ENCODE data around the gene SV2C. TPM values are rescaled to one million over a fixed set of nuclear protein-coding genes. Genes with fewer than 3 reads are reported as not detected.

The SV2C gene
- total RNA-seq, 4 donors from 2014 or later = 0.16 to 2.6 (median 0.30) TPM

GRCh38 chr5:76166886-76167576, 83.8 kb downstream of the SV2C start:
- WGBS, 2 donors (ENCODE audit: low coverage in 1 of 2) = 59 to 61% methylated on average over 2 to 3 of the region's 3 CpGs
- no peaks in the 10 kb centered on the region for H3K27me3 ChIP-seq
- no peaks in the 10 kb centered on the region for H3K9me3 ChIP-seq
- H3K4me3 ChIP-seq = no peak overlapping the region
- TF ChIP-seq POLR2A (IDR thresholded peaks at IDR 0.05) = no peak
- no peak for TF ChIP-seq EP300 (IDR thresholded peaks at IDR 0.05; ENCODE audit: low read depth)
- no peak for TF ChIP-seq POLR2AphosphoS5 (IDR thresholded peaks at IDR 0.05)
- no peak for TF ChIP-seq CTCF (IDR thresholded peaks at IDR 0.05)
- no peak for DNase-seq
- H3K4me1 ChIP-seq = no peaks in the 10 kb centered on the region
- intact Hi-C loops (cut with DNase I; ENCODE audit: low total_unique reads) = no loop called here
- H3K27ac ChIP-seq = no peak overlapping the region
- in situ Hi-C loops (cut with MboI; ENCODE audit: low pct_ligation_motif_present in 1 of 4, low pct_unique_long_range_greater_than_20kb in 1 of 4, low sequenced_read_pairs in 3 of 4) = no loop called here
- no peaks in the 10 kb centered on the region for H3K36me3 ChIP-seq

- Histone ChIP-seq H3K27me3 (no peaks in the 10 kb centered on the region), H3K9me3 (no peaks in the 10 kb centered on the region), H3K4me1 (no peaks in the 10 kb centered on the region), H3K4me3 (no peak overlapping the region), H3K36me3 (no peaks in the 10 kb centered on the region), H3K27ac (no peak overlapping the region)
- WGBS, 2 donors (ENCODE audit: low coverage in 1 of 2) = 78 to 94% methylated on average over 4 to 6 of the region's 6 CpGs
- intact Hi-C loops (cut with DNase I; ENCODE audit: low total_unique reads) (no loop called here), in situ Hi-C loops (cut with MboI; ENCODE audit: low pct_ligation_motif_present in 1 of 4, low pct_unique_long_range_greater_than_20kb in 1 of 4, low sequenced_read_pairs in 3 of 4) (no loop called here)
- TF ChIP-seq POLR2AphosphoS5 (IDR thresholded peaks at IDR 0.05) (no peak), EP300 (IDR thresholded peaks at IDR 0.05; ENCODE audit: low read depth) (no peak), CTCF (IDR thresholded peaks at IDR 0.05) (no peak), POLR2A (IDR thresholded peaks at IDR 0.05) (no peak)
- DNase-seq = no peak
Measured at GRCh38 chr5:76169146-76169905, 86.1 kb downstream of the SV2C start.

- no peak for DNase-seq
- WGBS, 2 donors (ENCODE audit: low coverage in 1 of 2) = 96 to 98% methylated on average over 23 of the region's 23 CpGs
- in situ Hi-C loops (cut with MboI; ENCODE audit: low pct_ligation_motif_present in 1 of 4, low pct_unique_long_range_greater_than_20kb in 1 of 4, low sequenced_read_pairs in 3 of 4) (no loop called here), intact Hi-C loops (cut with DNase I; ENCODE audit: low total_unique reads) (no loop called here)
- Histone ChIP-seq H3K36me3 (no peaks in the 10 kb centered on the region), H3K4me1 (peaks cover 0 to 6% (median 0%) of the 10 kb centered on the region in 4 donors), H3K9me3 (no peaks in the 10 kb centered on the region), H3K27ac (no peak overlapping the region), H3K27me3 (no peaks in the 10 kb centered on the region), H3K4me3 (no peak overlapping the region)
- TF ChIP-seq POLR2A (IDR thresholded peaks at IDR 0.05) = no peak
- no peak for TF ChIP-seq EP300 (IDR thresholded peaks at IDR 0.05; ENCODE audit: low read depth)
- TF ChIP-seq POLR2AphosphoS5 (IDR thresholded peaks at IDR 0.05) = no peak
- no peak for TF ChIP-seq CTCF (IDR thresholded peaks at IDR 0.05)
Measured at GRCh38 chr5:76174101-76174500, 90.9 kb downstream of the SV2C start.

GRCh38 chr5:76175051-76175666, 92.0 kb downstream of the SV2C start:
- TF ChIP-seq CTCF (IDR thresholded peaks at IDR 0.05) = peak; percentile 67 to 71 (median 70)
- no peak for TF ChIP-seq POLR2AphosphoS5 (IDR thresholded peaks at IDR 0.05)
- intact Hi-C loops (cut with DNase I; ENCODE audit: low total_unique reads) (no loop called here), in situ Hi-C loops (cut with MboI; ENCODE audit: low pct_ligation_motif_present in 1 of 4, low pct_unique_long_range_greater_than_20kb in 1 of 4, low sequenced_read_pairs in 3 of 4) (no loop called here)
- Histone ChIP-seq H3K4me3 (no peak overlapping the region), H3K4me1 (peaks cover 0 to 6% (median 0%) of the 10 kb centered on the region in 4 donors), H3K27me3 (no peaks in the 10 kb centered on the region), H3K36me3 (no peaks in the 10 kb centered on the region), H3K27ac (no peak overlapping the region), H3K9me3 (no peaks in the 10 kb centered on the region)
- WGBS, 2 donors (ENCODE audit: low coverage in 1 of 2) = 11 to 25% methylated on average over 6 of the region's 6 CpGs
- DNase-seq = peak; percentile 71
